ENCODE data around the gene CTRB1.
"Not testable (repeated sequence)": the region's sequence is repeated elsewhere in the genome, so short reads cannot be mapped to it uniquely, and the experiment has no call there.

CTRB1 gene

DNA sequence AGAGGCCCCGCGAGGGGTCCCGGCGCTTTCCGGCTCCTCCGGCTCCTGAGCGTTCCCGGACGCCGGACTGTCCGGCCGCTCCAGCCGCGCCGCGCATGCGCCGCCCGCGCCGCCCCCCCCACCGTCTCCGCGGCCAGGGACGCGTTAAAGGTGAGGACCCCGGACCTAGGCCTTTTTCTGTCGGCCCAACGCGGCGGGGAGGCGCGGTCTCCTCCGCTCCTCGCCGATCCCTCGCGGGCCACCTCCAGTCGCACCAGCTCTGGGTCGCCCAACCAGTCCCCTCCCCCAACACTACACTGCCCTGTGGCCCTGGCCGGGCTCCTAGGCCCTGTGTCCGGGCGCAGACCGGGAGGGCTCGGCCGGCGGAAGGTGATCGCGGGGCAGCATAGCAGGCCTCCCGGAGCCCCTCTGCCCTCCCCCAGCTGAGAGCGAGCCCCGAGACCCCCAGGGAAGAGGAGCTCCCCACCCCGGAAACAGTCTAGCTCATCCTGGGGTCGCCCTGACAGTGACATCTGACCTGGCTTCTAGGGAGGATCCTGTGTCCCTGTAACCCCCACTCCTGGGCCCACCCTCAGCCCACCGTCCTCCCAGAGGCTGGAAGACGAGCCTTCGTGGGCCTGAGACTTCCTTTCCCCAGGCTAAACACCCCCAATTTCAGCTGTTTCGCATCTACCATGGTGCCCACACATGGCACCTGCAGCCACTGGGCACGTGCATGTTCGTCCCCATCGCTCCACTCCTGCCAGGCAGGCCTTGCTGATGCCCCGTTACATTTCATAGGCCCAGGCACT is 47.3 kb downstream of the CTRB1 start:
- DNase-seq (ENCODE audit: low read depth) = no peak
- TF ChIP-seq CTCF (conservative IDR thresholded peaks at IDR 0.05; ENCODE audit: low read depth, low read length) = no peak
- peak overlapping the region; percentile 91 for H3K4me3 ChIP-seq (ENCODE audit: low read length)

DNA sequence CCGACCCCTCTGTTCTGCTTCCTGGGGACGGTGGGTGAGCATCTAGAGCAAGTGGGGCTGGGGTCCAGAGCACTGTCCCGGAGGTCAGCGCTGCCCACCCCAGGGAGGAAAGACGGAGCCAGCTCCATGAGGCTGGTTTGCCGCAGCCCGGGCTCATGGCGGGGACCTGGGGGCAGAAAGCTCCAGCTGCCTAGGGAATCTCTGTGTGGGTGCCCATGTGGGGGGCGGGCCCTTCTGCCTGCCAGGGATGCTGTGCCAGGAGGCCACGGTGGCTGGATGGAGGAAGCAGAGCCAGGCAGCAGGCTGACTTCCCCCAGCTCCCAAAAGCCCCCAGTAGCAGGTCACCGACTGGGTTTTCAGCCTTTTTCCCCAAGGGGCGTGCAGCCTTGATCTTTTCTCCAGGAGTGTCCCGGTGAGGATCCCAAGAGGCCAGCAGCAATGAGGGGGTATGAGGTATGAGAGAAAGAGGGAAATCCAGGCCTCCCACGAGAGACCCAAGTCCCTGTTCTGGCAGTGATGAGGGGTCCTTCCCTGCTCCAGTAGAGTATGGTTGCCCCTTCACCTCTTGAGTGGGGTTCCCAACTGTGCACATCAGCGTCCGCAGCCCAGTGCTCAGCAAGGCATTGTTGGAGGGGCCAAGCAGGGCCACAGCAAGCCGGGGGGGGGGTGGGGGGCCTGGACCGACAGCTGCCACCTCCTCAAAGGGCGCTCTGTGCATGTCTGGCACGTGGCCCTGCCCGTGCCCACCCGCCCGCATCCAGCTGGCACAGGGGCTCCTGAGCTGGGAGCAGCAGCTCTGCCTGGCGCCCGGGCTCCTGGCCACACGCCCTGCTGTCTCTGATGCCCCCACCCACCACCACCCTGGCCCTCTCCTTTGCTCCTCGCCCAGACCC is 48.2 kb downstream of the CTRB1 start:
- no peak overlapping the region for H3K4me3 ChIP-seq (ENCODE audit: low read length)
- no peak for TF ChIP-seq CTCF (conservative IDR thresholded peaks at IDR 0.05; ENCODE audit: low read depth, low read length)
- no peak for DNase-seq (ENCODE audit: low read depth)

DNA sequence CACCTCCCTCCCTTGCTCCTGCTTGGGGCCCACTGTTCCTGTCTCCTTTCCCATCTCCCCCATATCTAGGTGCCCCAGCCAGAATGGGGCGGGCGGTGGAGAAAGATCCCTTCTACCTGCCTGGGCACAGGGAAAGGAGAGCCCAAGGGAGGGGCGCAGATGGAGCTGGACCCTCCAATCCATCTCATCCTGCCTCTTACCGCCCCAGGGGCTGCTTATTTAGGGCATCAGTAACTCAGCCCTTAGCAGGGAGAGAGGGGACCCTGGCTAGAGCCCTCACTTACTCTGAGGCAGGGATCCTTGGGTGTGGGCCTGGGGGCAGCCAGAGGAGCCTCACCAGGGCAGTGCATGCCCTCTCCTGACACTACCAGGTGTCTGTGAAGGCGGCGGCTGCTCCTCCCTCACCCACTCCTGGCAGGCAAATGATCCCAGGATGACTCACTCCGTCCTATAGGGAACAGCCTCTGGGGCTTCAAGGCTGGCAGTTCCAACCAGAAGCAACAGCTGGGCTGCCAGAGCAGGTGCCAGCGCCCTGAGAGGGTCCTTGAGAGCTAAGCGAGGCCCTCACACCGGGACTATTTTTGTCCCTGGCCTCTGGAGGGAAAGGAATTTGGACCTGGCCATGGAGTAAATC is 49.0 kb downstream of the CTRB1 start:
- no peak overlapping the region for H3K4me3 ChIP-seq (ENCODE audit: low read length)
- no peak for DNase-seq (ENCODE audit: low read depth)
- no peak for TF ChIP-seq CTCF (conservative IDR thresholded peaks at IDR 0.05; ENCODE audit: low read depth, low read length)

GRCh38 chr16:75269358-75269757 is 50.6 kb downstream of the CTRB1 start:
- H3K4me3 ChIP-seq (ENCODE audit: low read length); DNase-seq (ENCODE audit: low read depth): not testable (repeated sequence)

DNA sequence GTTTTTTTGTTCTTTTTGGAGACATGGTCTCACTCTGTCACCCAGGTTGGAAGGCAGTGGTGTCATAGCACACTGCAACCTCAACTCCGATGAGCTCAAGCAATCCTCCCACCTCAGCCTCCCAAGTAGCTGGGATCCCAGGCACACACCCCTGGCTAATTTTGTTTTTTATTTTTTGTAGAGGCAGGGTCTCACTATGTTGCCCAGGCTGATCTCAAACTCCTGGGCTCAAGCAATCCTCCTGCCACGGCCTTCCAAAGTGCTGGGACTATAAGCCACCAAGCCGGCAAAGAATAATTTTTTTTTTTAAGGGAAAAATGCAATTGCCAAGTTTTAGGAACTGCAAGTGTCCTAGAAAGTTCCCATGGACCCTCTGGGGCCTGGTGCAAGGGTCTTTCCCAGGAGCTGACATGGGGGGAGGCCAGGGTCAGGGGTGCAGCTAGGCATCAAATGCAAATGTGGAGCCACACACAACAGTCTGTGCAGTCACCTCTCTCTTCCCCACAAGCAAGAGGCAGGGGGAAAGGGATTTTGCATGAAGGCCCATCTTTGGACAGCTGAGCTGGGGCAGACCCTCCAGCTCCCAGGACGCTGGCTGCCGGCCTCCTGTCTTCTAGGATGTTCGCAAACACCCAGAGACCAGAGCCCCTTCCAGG is 52.8 kb downstream of the CTRB1 start:
- no peak overlapping the region for H3K4me3 ChIP-seq (ENCODE audit: low read length)
- no peak for DNase-seq (ENCODE audit: low read depth)
- no peak for TF ChIP-seq CTCF (conservative IDR thresholded peaks at IDR 0.05; ENCODE audit: low read depth, low read length)

DNA sequence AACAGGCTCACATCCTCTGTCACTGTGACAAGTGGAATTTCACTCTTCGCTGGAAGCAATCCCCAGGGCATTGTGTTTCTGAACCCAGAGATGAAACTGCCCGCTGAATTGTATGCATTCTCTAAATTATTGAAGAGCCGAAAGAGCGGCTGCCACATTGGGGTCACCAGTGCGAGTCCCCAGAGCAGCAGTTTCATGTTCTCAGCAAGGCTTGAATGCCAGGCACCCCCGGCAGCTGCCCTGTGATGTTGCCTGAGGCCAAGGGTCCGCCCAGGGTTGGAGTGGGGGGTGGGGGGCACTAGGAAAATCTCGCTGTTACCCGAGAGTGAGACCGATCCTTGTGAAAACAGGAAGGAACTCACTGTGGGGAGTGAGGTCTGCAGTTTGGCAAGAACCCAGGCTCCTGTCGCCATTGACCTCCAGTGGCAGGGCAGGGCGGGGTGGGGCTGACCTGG is 53.3 kb downstream of the CTRB1 start:
- no peak overlapping the region for H3K4me3 ChIP-seq (ENCODE audit: low read length)
- no peak for TF ChIP-seq CTCF (conservative IDR thresholded peaks at IDR 0.05; ENCODE audit: low read depth, low read length)
- no peak for DNase-seq (ENCODE audit: low read depth)

GRCh38 chr16:75272629-75273028 is 53.8 kb downstream of the CTRB1 start:
- not testable (repeated sequence) for DNase-seq (ENCODE audit: low read depth); H3K4me3 ChIP-seq (ENCODE audit: low read length)

Data from retinal pigment epithelial cell (primary cell).